ENCODE results near the gene APC2. TPM values are rescaled to one million over a fixed set of nuclear protein-coding genes. Genes with fewer than 3 reads are reported as not detected.

The APC2 gene
- total RNA-seq, 4 donors from 2014 or later = 0.02 to 1.2 (median 0.35) TPM

- TF ChIP-seq CTCF (IDR thresholded peaks at IDR 0.05) (no peak), POLR2A (IDR thresholded peaks at IDR 0.05) (no peak), POLR2AphosphoS5 (IDR thresholded peaks at IDR 0.05) (no peak), EP300 (IDR thresholded peaks at IDR 0.05) (no peak)
- Histone ChIP-seq H3K27ac (no peak overlapping the region), H3K4me1 (peaks cover 0 to 35% (median 7%) of the 10 kb centered on the region in 3 donors), H3K27me3 (peaks cover 72% of the 10 kb centered on the region), H3K9me3 (no peaks in the 10 kb centered on the region), H3K36me3 (peaks cover 0 to 6% of the 10 kb centered on the region in 2 donors), H3K4me3 (no peak overlapping the region)
- 66 to 68% methylated on average over 7 of the region's 8 CpGs for WGBS, 2 donors (ENCODE audit: low coverage in 1 of 2)
- ATAC-seq = no peak
These were observed 55.1 kb downstream of the APC2 start for GRCh38 chr19:1505012-1505411.

- H3K36me3 ChIP-seq = peaks cover 0 to 6% of the 10 kb centered on the region in 2 donors
- no peak for ATAC-seq
- no peak for TF ChIP-seq EP300 (IDR thresholded peaks at IDR 0.05)
- TF ChIP-seq POLR2AphosphoS5 (IDR thresholded peaks at IDR 0.05) = no peak
- peaks cover 77% of the 10 kb centered on the region for H3K27me3 ChIP-seq
- H3K27ac ChIP-seq = peak overlapping the region in 1 of 4 donors; percentile 87
- H3K9me3 ChIP-seq = no peaks in the 10 kb centered on the region
- WGBS, 2 donors (ENCODE audit: low coverage in 1 of 2) = 80 to 88% methylated on average over 3 to 21 of the region's 45 CpGs
- no peak overlapping the region for H3K4me3 ChIP-seq
- peaks cover 0 to 44% (median 7%) of the 10 kb centered on the region in 3 donors for H3K4me1 ChIP-seq
These were observed 56.3 kb downstream of the APC2 start for GRCh38 chr19:1505991-1506881.

GRCh38 chr19:1507192-1507660, 57.3 kb downstream of the APC2 start:
- TF ChIP-seq CTCF (IDR thresholded peaks at IDR 0.05) (no peak), POLR2A (IDR thresholded peaks at IDR 0.05) (no peak)
- no peaks in the 10 kb centered on the region for H3K9me3 ChIP-seq
- peaks cover 0 to 54% (median 7%) of the 10 kb centered on the region in 3 donors for H3K4me1 ChIP-seq
- H3K27ac ChIP-seq = peak overlapping the region in 3 of 4 donors; percentile 86 to 88 (median 87)
- ATAC-seq = no peak
- H3K4me3 ChIP-seq = peak overlapping the region in 1 of 2 donors; percentile 51
- WGBS, 2 donors (ENCODE audit: low coverage in 1 of 2) = no CpG with 5 or more reads among the region's 23 CpGs
- H3K36me3 ChIP-seq = peaks cover 0 to 6% of the 10 kb centered on the region in 2 donors
- H3K27me3 ChIP-seq = peaks cover 77% of the 10 kb centered on the region

GRCh38 chr19:1507763-1508506, 58.0 kb downstream of the APC2 start:
- Histone ChIP-seq H3K27me3 (peaks cover 77% of the 10 kb centered on the region), H3K4me1 (peaks cover 0 to 58% (median 7%) of the 10 kb centered on the region in 3 donors), H3K27ac (peak overlapping the region in 3 of 4 donors; percentile 86 to 88 (median 87)), H3K4me3 (peak overlapping the region; percentile 24 to 51), H3K36me3 (peaks cover 0 to 6% of the 10 kb centered on the region in 2 donors), H3K9me3 (no peaks in the 10 kb centered on the region)
- no peak for TF ChIP-seq POLR2A (IDR thresholded peaks at IDR 0.05)
- TF ChIP-seq POLR2AphosphoS5 (IDR thresholded peaks at IDR 0.05) = peak; percentile 14
- TF ChIP-seq EP300 (IDR thresholded peaks at IDR 0.05) = no peak
- 0% methylated on average over 3 of the region's 46 CpGs; no CpG with 5 or more reads in 1 of the 2 donors for WGBS, 2 donors (ENCODE audit: low coverage in 1 of 2)
- ATAC-seq = peak; percentile 95

GRCh38 chr19:1508507-1508856, 58.6 kb downstream of the APC2 start:
- Histone ChIP-seq H3K36me3 (peaks cover 0 to 6% of the 10 kb centered on the region in 2 donors), H3K9me3 (no peaks in the 10 kb centered on the region), H3K27me3 (peaks cover 77% of the 10 kb centered on the region), H3K27ac (peak overlapping the region in 3 of 4 donors; percentile 86 to 88 (median 87)), H3K4me1 (peaks cover 0 to 58% (median 4%) of the 10 kb centered on the region in 3 donors), H3K4me3 (peak overlapping the region; percentile 24 to 51)
- 36 to 80% methylated on average over 3 to 4 of the region's 12 CpGs for WGBS, 2 donors (ENCODE audit: low coverage in 1 of 2)
- no peak for ATAC-seq
- TF ChIP-seq EP300 (IDR thresholded peaks at IDR 0.05) = no peak
- TF ChIP-seq POLR2AphosphoS5 (IDR thresholded peaks at IDR 0.05) = no peak
- no peak for TF ChIP-seq POLR2A (IDR thresholded peaks at IDR 0.05)
- no peak for TF ChIP-seq CTCF (IDR thresholded peaks at IDR 0.05)
